HG02763 (cell line): Measurements from ENCODE around the gene CACTIN.
A peak's percentile ranks its signal among the peaks of the same experiment; 100 is the strongest.
"Not testable (repeated sequence)": the region's sequence is repeated elsewhere in the genome, so short reads cannot be mapped to it uniquely, and the experiment has no call there.

Experiments used
- ATAC-seq: cut with Tn5 transposase; IDR thresholded peaks from one replicate; pipeline ENCODE4 v1.9.1; 2021; ENCODE audit warnings: mild to moderate bottlenecking, moderate library complexity; ENCODE audit not compliant: unreplicated experiment

The CACTIN gene

GRCh38 chr19:3573162-3573857 lies 53.3 kb downstream of the CACTIN start:
- peak; percentile 2 for ATAC-seq

DNA sequence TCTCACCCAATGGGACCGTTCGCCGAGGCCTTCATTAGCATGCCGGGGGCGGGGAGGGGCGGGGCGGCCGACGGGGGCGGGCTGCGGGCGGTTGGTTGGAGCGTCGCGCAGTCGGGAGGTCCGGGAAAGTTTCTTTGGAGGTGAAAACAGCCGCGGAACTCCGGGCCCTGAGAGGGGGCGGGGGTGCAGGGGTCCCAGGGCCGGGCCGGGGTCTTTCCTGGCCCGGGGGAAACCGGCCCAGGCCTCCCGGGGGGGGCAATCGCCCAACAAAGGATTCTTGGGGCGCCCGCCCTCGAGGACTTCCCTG lies 53.8 kb downstream of the CACTIN start, which contains the start of gene HMG20B:
TSS of gene HMG20B (plus strand) at position 90 of the 307 bp plus-strand sequence. CDS start 366 bp downstream, outside the sequence.
- no peak for ATAC-seq

GRCh38 chr19:3572132-3572854 lies 54.3 kb downstream of the CACTIN start:
- ATAC-seq, result peak; percentile 91

GRCh38 chr19:3570606-3571011 lies 56.0 kb downstream of the CACTIN start:
- no peak for ATAC-seq

GRCh38 chr19:3570042-3570441 lies 56.5 kb downstream of the CACTIN start:
- not testable (repeated sequence) for ATAC-seq

DNA sequence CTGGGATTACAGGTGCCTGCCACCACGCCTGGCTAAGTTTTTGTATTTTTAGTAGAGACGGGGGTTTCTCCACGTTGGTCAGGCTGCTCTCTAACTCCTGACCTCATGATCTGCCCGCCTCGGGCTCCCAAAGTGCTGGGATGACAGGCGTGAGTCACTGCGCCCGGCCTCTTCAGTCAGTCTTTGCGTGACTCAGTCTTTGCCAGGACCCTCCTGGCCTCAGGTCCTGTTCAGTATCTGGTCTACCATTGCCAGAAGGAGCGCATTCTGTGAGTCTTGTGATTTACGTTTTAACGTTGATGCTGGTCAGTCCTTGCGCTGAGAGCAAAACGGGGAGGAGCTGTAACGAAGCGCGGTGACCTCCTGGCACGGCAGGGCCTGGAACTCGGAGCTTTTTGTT lies 61.5 kb downstream of the CACTIN start:
- ATAC-seq, result no peak

GRCh38 chr19:3563709-3564524 lies 62.7 kb downstream of the CACTIN start:
- ATAC-seq, result no peak
